Retinal pigment epithelial cell (primary cell): ENCODE data around the gene TLL1.

ENCODE experiments used
- DNase-seq: peaks from one replicate; pipeline ENCODE4 v3.0.0-alpha.2; 2010; ENCODE audit warnings: low read depth
- H3K4me3 ChIP-seq: 2 replicates; pipeline ENCODE4 v1.5.1; 2011; ENCODE audit warnings: mild to moderate bottlenecking, low read length, control low read depth, moderate library complexity
- TF ChIP-seq, protein P1 (sequence below): conservative IDR thresholded peaks from 2 replicates; pipeline ENCODE4 v1.5.1; 2011; ENCODE audit warnings: low read depth, low read length, control low read depth, inconsistent platforms

TLL1 gene

DNA sequence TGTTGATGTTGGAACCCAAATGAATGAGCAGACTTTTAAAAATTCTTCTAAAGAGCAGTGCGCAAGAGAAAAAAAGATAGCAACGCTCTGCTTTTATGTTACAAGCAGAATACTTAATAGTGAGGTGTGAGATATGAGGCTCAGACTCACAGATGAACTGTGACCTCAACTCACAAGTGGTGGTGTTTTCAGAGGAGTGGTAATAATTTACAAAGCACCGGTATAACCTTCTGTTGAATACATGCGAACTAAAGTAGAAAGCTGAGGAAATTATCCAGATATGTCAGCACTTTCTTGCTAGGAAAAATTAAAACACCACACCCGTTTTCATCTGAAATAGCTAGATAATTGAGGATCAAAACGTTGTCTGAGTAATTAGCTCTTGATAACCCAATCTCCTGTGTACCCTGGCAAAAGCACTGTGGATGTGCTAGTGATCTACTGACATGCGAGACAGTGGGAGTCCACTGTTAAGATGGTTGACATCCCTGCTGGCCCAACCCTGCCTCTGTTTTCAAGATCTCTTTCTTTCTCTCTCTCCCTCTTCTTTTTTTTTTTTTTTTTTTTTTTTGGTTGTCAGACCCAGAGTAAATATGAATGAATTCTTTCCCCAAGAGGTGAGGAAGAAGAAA, 6.9 kb upstream of the TLL1 start:
- H3K4me3 ChIP-seq, result no peak overlapping the region
- TF ChIP-seq, protein P1, sequence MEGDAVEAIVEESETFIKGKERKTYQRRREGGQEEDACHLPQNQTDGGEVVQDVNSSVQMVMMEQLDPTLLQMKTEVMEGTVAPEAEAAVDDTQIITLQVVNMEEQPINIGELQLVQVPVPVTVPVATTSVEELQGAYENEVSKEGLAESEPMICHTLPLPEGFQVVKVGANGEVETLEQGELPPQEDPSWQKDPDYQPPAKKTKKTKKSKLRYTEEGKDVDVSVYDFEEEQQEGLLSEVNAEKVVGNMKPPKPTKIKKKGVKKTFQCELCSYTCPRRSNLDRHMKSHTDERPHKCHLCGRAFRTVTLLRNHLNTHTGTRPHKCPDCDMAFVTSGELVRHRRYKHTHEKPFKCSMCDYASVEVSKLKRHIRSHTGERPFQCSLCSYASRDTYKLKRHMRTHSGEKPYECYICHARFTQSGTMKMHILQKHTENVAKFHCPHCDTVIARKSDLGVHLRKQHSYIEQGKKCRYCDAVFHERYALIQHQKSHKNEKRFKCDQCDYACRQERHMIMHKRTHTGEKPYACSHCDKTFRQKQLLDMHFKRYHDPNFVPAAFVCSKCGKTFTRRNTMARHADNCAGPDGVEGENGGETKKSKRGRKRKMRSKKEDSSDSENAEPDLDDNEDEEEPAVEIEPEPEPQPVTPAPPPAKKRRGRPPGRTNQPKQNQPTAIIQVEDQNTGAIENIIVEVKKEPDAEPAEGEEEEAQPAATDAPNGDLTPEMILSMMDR, result no peak
- no peak for DNase-seq

GRCh38 chr4:165867961-165868360, 5.1 kb upstream of the TLL1 start:
- H3K4me3 ChIP-seq, result no peak overlapping the region
- no peak for DNase-seq
- TF ChIP-seq, protein P1, result no peak

GRCh38 chr4:165873298-165874071, 448 bp downstream of the TLL1 start:
- no peak for DNase-seq
- H3K4me3 ChIP-seq, result peak overlapping the region; percentile 75
- TF ChIP-seq, protein P1, result no peak

- TF ChIP-seq, protein P1, result no peak
- peak overlapping the region; percentile 75 for H3K4me3 ChIP-seq
- no peak for DNase-seq
Measured at GRCh38 chr4:165874072-165874790, 1.2 kb downstream of the TLL1 start.

DNA sequence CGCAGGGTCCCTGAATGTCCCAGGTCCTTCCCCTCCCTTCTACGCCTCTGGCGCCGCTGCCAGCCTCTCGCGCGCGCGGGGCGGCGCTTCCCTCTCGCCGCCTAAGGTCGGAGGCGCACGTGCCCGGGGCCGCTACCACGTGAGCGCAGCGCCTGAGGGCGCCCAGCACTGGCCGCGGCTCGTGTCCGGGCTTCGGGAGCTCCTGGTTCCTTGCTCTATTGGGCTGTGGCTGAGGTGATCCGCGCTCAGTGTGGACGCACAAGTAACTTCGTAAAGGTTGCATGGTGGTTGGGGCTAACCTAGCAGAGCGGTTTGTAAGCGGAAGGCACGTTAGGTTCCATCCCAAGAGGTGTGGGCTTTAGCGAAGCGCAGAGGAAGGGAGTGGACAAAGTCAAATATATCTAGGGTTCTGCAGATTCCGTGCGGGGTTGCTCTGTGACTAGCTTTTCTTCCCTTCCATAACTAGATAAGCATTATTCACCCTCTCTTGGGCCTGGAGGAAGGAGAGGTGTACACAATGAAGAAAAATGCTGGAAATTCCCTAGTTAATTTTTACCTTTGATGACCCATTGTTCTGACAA, 1.8 kb downstream of the TLL1 start:
- TF ChIP-seq, protein P1, result no peak
- H3K4me3 ChIP-seq, result peak overlapping the region; percentile 75
- no peak for DNase-seq

DNA sequence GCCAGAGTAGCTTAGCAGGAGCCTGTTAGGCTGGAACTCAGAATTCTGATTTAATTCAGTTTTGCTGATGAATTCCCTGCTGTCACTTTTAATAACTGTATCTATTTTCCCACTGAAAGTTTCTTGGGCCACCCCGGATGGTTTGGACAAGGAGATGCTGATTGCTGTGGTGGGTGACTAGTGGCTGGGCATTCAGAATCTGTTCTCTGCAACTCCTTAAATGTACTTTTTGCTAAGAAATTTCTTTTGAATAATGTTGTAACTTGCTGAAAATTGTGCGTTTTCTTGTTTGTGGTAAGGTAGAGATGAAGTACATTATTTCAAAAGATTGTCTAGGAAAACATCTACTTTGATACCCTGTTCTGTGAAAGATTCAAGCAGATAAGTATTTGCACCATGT, 2.4 kb downstream of the TLL1 start:
- H3K4me3 ChIP-seq, result no peak overlapping the region
- TF ChIP-seq, protein P1, result no peak
- no peak for DNase-seq
